Measurements from ENCODE around the gene ZNF276. TPM values are rescaled to one million over a fixed set of nuclear protein-coding genes. Genes with fewer than 3 reads are reported as not detected.
A peak's percentile ranks its signal among the peaks of the same experiment; 100 is the strongest.

ZNF276 gene
- total RNA-seq, 1 donor from 2014 or later = 10.6 TPM

- DNase-seq (ENCODE audit: missing footprints) = no peak
- no peak for ATAC-seq
- intact Hi-C loops (cut with DNase I) = no loop called here
Measured at GRCh38 chr16:89730610-89731234, 9.4 kb downstream of the ZNF276 start.

GRCh38 chr16:89732142-89732917 is 11.0 kb downstream of the ZNF276 start:
- no peak for DNase-seq (ENCODE audit: missing footprints)
- intact Hi-C loops (cut with DNase I) = no loop called here
- ATAC-seq = no peak

- ATAC-seq (no peak), DNase-seq (ENCODE audit: missing footprints) (no peak)
- intact Hi-C loops (cut with DNase I) = no loop called here
Measured at GRCh38 chr16:89732918-89733242, 11.5 kb downstream of the ZNF276 start.

- intact Hi-C loops (cut with DNase I) = no loop called here
- DNase-seq (ENCODE audit: missing footprints) (no peak), ATAC-seq (no peak)
Measured at GRCh38 chr16:89733322-89733721, 12.0 kb downstream of the ZNF276 start.

- ATAC-seq (no peak), DNase-seq (ENCODE audit: missing footprints) (no peak)
- intact Hi-C loops (cut with DNase I) = no loop called here
Measured at GRCh38 chr16:89733792-89734191, 12.5 kb downstream of the ZNF276 start.

GRCh38 chr16:89736554-89736953 is 15.2 kb downstream of the ZNF276 start:
- DNase-seq (ENCODE audit: missing footprints) (no peak), ATAC-seq (no peak)
- intact Hi-C loops (cut with DNase I) = no loop called here

GRCh38 chr16:89737341-89738071 is 16.2 kb downstream of the ZNF276 start:
- intact Hi-C loops (cut with DNase I) = no loop called here
- DNase-seq (ENCODE audit: missing footprints) (no peak), ATAC-seq (no peak)

- ATAC-seq (no peak), DNase-seq (ENCODE audit: missing footprints) (no peak)
- intact Hi-C loops (cut with DNase I) = no loop called here
Measured at GRCh38 chr16:89738072-89738377, 16.7 kb downstream of the ZNF276 start.

GRCh38 chr16:89738538-89739317 is 17.4 kb downstream of the ZNF276 start:
- intact Hi-C loops (cut with DNase I) = no loop called here
- DNase-seq (ENCODE audit: missing footprints) = no peak
- ATAC-seq = no peak

- intact Hi-C loops (cut with DNase I) = no loop called here
- no peak for ATAC-seq
- no peak for DNase-seq (ENCODE audit: missing footprints)
Measured at GRCh38 chr16:89739383-89739782, 18.0 kb downstream of the ZNF276 start.

- intact Hi-C loops (cut with DNase I) = no loop called here
- ATAC-seq (no peak), DNase-seq (ENCODE audit: missing footprints) (no peak)
Measured at GRCh38 chr16:89741342-89742014, 20.1 kb downstream of the ZNF276 start.

GRCh38 chr16:89742948-89743347 is 21.6 kb downstream of the ZNF276 start:
- DNase-seq (ENCODE audit: missing footprints) = no peak
- no peak for ATAC-seq
- intact Hi-C loops (cut with DNase I) = no loop called here

- intact Hi-C loops (cut with DNase I) = no loop called here
- ATAC-seq (no peak), DNase-seq (ENCODE audit: missing footprints) (peak; percentile 64)
Measured at GRCh38 chr16:89744813-89745212, 23.5 kb downstream of the ZNF276 start.

- no peak for DNase-seq (ENCODE audit: missing footprints)
- intact Hi-C loops (cut with DNase I) = no loop called here
- no peak for ATAC-seq
Measured at GRCh38 chr16:89746043-89746442, 24.7 kb downstream of the ZNF276 start.

GRCh38 chr16:89748076-89748475 is 26.7 kb downstream of the ZNF276 start:
- ATAC-seq (no peak), DNase-seq (ENCODE audit: missing footprints) (no peak)
- intact Hi-C loops (cut with DNase I) = no loop called here

GRCh38 chr16:89748921-89749320 is 27.6 kb downstream of the ZNF276 start:
- DNase-seq (ENCODE audit: missing footprints) (no peak), ATAC-seq (no peak)
- intact Hi-C loops (cut with DNase I) = no loop called here

GRCh38 chr16:89749637-89750036 is 28.3 kb downstream of the ZNF276 start:
- DNase-seq (ENCODE audit: missing footprints) = peak; percentile 82

GRCh38 chr16:89759746-89760340 is 38.5 kb downstream of the ZNF276 start:
- DNase-seq (ENCODE audit: missing footprints) = no peak
- intact Hi-C loops (cut with DNase I) = no loop called here
- ATAC-seq = no peak

More at GRCh38 chr16:89749637-89750036, 28.3 kb downstream of the ZNF276 start:
- ATAC-seq = peak; percentile 23
- intact Hi-C loops (cut with DNase I) = no loop called here
